GM21717 (cell line): ENCODE results near the gene RPL10A.
"Not testable (repeated sequence)": the region's sequence is repeated elsewhere in the genome, so short reads cannot be mapped to it uniquely, and the experiment has no call there.

ENCODE experiments used
- ATAC-seq: cut with Tn5 transposase; IDR thresholded peaks from one replicate; pipeline ENCODE4 v1.9.1; 2021; ENCODE audit warnings: mild to moderate bottlenecking, moderate library complexity; ENCODE audit not compliant: unreplicated experiment

RPL10A gene

GRCh38 chr6:35506536-35506935, 38.3 kb downstream of the RPL10A start:
- no peak for ATAC-seq

DNA sequence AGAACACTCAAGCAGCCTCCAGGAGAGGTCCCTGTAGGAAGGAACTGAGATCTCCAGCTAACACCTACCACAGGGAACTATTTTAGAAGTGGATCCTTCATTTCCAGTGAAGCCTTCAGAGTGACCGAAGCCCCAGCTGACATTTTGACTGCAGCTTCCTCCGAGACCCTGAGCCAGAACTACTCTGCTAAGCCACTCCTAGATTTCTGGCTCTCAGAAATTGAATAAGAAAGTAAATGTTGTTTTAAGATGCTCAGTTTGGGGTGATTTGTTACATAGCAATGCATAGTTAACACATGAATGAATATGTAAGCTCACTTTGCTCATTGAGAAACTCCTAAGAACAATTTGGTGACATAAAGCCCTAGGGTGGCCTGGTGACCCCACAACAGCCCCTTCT, 39.0 kb downstream of the RPL10A start:
- no peak for ATAC-seq

DNA sequence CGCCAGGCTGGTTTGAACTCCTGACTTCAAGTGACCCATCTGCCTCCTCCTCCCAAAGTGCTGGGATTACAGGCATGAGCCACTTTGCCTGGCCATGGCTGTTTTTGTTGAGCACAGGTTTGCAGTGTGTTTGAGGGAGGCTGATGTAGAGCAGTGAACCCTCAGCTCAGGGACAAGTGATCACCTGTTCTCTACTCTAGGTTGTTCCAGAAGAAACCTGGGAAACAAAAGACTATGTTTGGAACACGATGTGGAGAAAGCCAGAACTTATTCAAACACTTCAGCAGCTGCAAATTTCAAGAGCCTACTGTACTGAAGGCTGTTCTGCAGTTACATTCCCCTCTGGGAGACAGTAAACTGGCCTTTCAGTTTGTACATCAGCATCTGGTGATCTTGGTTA, 39.8 kb downstream of the RPL10A start:
- no peak for ATAC-seq

GRCh38 chr6:35508542-35508941, 40.3 kb downstream of the RPL10A start:
- no peak for ATAC-seq

DNA sequence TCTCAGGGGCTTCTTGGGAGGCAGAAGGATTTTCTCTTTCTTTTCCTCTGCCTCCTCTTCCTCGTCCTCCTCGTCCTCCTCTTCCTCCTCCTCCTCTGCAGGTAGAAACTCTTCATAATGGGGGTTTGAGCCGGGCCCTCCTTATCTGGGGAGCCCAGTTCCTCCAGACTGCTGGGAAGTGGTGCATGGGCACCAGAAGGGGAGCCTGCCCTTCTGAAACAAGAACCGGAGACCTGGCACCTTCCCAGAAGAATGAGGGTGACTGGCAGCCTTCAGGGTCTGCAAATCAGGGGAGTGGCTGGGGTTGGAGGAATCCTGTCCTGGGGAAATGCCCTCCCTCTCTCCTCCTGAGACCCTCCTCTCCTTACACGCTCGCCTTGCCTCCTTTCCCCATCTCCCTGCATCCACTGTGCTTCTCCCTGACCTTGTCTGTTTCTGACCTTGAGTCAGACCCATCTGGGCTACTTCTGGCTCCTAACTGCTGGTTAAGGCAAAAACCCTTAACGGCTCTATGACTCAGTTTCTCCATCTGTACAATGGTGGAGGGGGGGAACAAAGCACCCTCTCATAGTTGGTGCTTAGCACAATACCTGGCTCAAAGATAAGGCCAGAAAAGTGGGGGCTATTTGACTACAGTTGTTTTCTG, 42.8 kb downstream of the RPL10A start:
- no peak for ATAC-seq

DNA sequence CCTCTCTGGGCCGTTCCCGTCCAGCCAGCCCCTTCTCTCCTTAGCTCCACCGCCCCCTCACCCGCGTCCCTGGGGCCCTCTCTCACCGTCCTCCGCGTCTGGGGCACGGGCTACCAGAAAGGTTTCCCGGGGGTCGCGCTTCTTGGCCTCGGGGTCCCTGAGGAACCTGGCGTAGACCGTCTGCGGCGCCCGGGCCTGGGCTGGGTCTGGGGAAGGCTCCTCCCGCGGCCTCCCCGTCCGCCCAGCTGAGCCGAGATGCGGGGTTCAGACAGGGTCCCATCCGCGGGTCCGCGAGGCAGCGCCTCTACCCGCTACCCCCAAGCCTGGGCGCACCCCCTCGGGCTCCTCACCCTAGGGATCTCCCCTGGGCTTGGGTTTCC, 43.4 kb downstream of the RPL10A start:
- ATAC-seq = no peak

DNA sequence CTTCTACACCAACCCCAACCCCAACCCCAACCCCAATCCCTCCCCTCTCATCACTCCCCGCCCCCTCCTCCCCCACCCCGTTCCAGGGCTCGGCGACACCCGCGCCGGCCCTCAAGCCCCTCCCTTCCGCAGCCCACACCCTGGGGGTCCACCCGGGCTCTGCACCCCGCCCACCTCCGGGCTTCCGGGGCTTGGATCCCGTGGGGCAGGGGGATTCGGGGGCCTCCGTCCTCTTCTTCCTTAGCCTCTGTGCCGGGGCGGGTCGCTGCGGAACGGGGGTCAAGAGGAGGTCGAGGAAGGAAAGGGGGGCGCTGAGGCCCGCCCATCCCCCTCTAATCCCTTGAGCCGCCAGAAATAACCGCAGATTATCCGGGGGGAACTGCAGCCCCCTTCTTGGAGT, 43.8 kb downstream of the RPL10A start:
- ATAC-seq = no peak

DNA sequence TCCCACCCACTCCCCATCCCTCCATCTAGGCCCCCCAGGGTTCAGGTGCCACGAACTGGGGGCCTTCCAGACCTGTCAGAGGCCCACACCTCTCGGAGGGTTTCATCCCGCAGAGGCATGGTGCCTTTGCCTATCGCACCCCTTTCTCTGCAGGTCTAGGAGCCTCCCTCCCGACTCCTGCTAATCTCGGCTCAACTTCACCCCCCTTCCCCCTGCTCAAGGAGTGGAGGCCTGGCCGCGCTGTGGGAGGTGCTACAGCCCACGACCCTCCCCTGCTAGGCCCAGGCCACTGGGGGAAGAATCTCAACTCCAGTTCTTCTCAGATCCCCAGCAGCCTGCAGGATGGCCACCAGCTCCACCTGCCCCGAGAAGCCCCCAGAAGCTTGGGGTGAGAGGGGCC, 44.5 kb downstream of the RPL10A start, which contains the start of gene TULP1:
Gene TULP1, minus strand, starts transcription at position 157 of the 400 bp plus-strand sequence. Its CDS starts 38 bp downstream, at position 119.
- ATAC-seq = no peak

DNA sequence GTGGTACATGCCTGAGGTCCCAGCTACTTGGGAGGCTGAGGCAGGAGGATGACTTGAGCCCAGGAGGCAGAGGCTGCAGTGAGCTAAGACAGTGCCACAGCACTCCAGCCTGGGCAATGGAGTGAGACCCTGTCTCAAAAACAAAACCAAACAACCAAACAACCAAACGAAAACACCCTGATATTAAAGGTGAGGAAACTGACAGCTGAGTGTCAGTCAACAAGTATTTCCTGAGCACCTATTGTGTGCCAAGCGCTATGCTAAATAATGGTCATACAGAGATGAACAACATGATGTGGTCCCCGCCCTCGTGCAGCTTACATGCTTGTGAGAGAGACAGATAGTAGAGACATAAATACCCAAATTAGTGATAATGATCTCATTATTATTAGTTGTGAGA, 46.4 kb downstream of the RPL10A start:
- no peak for ATAC-seq

DNA sequence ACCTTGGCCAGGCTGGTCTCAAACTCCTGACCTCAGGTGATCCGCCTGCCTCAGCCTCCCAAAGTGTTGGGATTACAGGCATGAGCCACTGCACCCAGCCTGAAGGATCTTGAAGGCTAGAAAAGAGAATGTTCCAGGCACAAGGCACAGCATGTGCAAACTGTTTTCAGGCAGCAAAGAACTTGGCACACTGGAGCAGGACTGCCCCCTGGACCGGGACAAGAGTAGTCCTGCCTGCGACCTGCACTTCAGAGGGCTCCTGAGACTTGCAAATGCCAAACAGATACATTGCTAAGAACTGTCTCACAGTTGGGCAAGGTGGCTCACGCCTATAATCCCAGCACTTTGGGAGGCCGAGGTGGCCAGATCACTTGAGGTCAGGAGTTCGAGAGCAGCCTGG, 47.7 kb downstream of the RPL10A start:
- not testable (repeated sequence) for ATAC-seq

GRCh38 chr6:35516712-35517111, 48.5 kb downstream of the RPL10A start:
- ATAC-seq = no peak

DNA sequence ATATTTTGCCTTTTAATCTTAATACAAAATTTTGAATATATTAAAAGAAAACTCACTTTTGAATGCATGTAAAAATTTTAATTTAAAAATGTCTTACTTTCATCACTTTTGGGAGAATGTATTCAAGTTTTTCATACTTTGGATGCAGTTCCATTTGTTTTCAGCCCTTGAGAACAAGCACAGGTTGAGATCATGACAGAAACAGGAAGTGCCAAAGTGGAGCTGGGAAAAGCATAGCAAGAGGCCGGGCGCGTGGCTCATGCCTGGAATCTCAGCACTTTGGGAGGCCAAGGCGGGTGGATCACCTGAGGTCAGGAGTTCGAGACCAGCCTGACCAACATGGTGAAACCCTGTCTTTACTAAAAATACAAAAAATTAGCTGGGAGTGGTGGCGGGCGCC, 49.8 kb downstream of the RPL10A start:
- ATAC-seq = not testable (repeated sequence)

- no peak for ATAC-seq
These were observed 50.5 kb downstream of the RPL10A start for GRCh38 chr6:35518566-35519312.

DNA sequence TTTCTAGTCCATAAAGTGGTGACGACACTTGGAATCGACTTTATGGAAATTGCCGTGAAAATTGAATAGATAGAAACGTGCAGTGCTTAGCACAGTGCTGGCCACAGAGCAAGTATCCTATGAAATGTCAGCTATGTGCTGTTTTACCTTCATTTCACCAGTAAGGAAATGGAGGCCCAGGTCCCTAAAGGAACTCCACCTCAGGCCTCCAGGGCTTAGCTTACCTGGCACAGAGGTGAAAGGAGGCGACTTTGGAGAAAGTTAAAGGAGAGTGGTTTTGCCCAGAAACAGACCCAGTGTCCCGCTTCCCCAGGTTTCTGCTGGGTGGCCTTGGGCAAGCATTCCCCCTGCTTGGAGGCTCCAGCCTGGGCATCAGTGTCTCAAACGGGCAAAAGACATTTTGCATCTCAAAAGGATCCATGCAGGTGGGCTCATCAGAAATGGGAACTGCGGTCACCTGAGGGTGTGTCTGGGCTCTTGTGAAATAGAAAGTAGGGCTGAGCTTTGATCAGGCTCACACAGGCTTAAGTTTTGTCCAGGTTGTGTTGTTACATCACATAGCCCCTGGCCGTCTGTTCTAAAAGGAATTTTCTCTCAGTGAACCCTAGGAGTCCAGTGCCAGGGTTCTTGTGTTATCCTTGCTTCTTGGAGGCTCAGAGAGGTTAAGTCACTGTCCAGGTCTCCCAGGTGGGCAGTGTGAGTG, 51.3 kb downstream of the RPL10A start:
- no peak for ATAC-seq
